ENCODE results near the gene PLXDC1.

The PLXDC1 gene

GRCh38 chr17:39014044-39014794, 137.2 kb downstream of the PLXDC1 start:
- DNase-seq (ENCODE audit: low read depth), result no peak

Data from HS-27A (cell line).